Endothelial cell of umbilical vein (primary cell): ENCODE results near the gene SH3YL1. TPM values are rescaled to one million over a fixed set of nuclear protein-coding genes. Genes with fewer than 3 reads are reported as not detected.

Experiments used
- BruUV-seq: library from RNA; stranded (reverse); fragments of 400-500 nt; replicated peaks from 2 replicates; lab custom pipeline; 2021; lab: Mats Ljungman, UMichigan
- CTCF ChIA-PET: fragments of 300-600, 350-600 bp; sonication (Branson Sonifier 250); formaldehyde crosslinking; loops from one replicate; lab custom pipeline; 2021; ENCODE audit warnings: antibody characterized with exemption, inconsistent platforms; lab: Charles Lee
- POLR2A ChIA-PET: fragments of 300-600, 350-600 bp; sonication (Branson Sonifier 250); formaldehyde crosslinking; loops from one replicate; lab custom pipeline; 2021; ENCODE audit warnings: antibody characterized with exemption, inconsistent platforms; lab: Charles Lee
- DNase-seq: peaks from one replicate; pipeline ENCODE4 v3.0.0-alpha.2; 2011; ENCODE audit warnings: low read depth, low spot score
- FAIRE-seq: peaks from 2 replicates; lab custom pipeline; 2011; peaks lifted over from hg19 to GRCh38; lab: Jason Lieb, UNC
- H2AFZ ChIP-seq: 2 replicates; pipeline ENCODE4 v1.6.0; 2012; ENCODE audit warnings: low read depth, low read length, control low read depth, inconsistent platforms
- H3K27ac ChIP-seq: 2 replicates; pipeline ENCODE4 v1.5.1; 2011; ENCODE audit warnings: low read depth, mild to moderate bottlenecking, control low read depth, low read length, moderate library complexity; ENCODE audit not compliant: insufficient read depth
- H3K27me3 ChIP-seq, 2 experiments: 2 replicates each; pipeline versions ENCODE4 v1.6.0 to v1.6.1; 2011; ENCODE audit warnings: low read length in 2 of 2, mixed read lengths in 1 of 2; ENCODE audit not compliant: control insufficient read depth in 2 of 2, insufficient read depth in 2 of 2
- H3K36me3 ChIP-seq, 2 experiments: 2 replicates in 1 of 2; 3 replicates in 1 of 2; pipeline ENCODE4 v1.5.1; 2011; ENCODE audit warnings: low read length in 2 of 2, mild to moderate bottlenecking in 1 of 2, moderate library complexity in 1 of 2; ENCODE audit not compliant: control insufficient read depth in 2 of 2, insufficient read depth in 2 of 2; ENCODE audit errors: extremely low read depth in 1 of 2
- H3K4me1 ChIP-seq: 3 replicates; pipeline ENCODE4 v1.5.1; 2011; ENCODE audit warnings: mild to moderate bottlenecking, low read length; ENCODE audit not compliant: control insufficient read depth, insufficient read depth; ENCODE audit errors: extremely low read depth
- H3K4me2 ChIP-seq: 2 replicates; pipeline ENCODE4 v1.6.1; 2011; ENCODE audit warnings: low read length, control low read depth, mixed read lengths; ENCODE audit not compliant: insufficient read depth
- H3K4me3 ChIP-seq, 3 experiments: fragments of 200-600 bp in 1 of 3; sonication (generic), shearing (Covaris generic) in 1 of 3; replicated peaks in 1 of 3; 2 replicates each; pipeline ENCODE4 v1.5.1; 2011 to 2016; ENCODE audit warnings: control low read depth in 3 of 3, low read length in 3 of 3, mild to moderate bottlenecking in 2 of 3, inconsistent platforms in 1 of 3, low read depth in 1 of 3, moderate library complexity in 1 of 3; ENCODE audit not compliant: insufficient read depth in 1 of 3
- H3K79me2 ChIP-seq: 2 replicates; pipeline ENCODE4 v1.6.0; 2012; ENCODE audit warnings: low read length, inconsistent platforms; ENCODE audit not compliant: control insufficient read depth, insufficient read depth
- H3K9ac ChIP-seq: replicated peaks from 2 replicates; pipeline ENCODE3; 2011; ENCODE audit warnings: low read length, control low read depth; ENCODE audit not compliant: insufficient read depth; ENCODE audit errors: extremely low read depth
- H3K9me1 ChIP-seq: replicated peaks from 3 replicates; pipeline ENCODE4 v1.6.0; 2011; ENCODE audit warnings: mild to moderate bottlenecking, low read length; ENCODE audit not compliant: control insufficient read depth, insufficient read depth; ENCODE audit errors: extremely low read depth
- H3K9me3 ChIP-seq: replicated peaks from 2 replicates; pipeline ENCODE4 v1.5.1; 2012; ENCODE audit warnings: low read length, inconsistent platforms; ENCODE audit not compliant: control insufficient read depth, insufficient read depth
- H4K20me1 ChIP-seq: replicated peaks from 2 replicates; pipeline ENCODE3; 2011; ENCODE audit warnings: mild to moderate bottlenecking, low read length; ENCODE audit not compliant: control insufficient read depth, insufficient read depth; ENCODE audit errors: extremely low read depth
- CTCF ChIP-seq, 2 donors: IDR thresholded peaks; 1 replicate in 1 of 2; 2 replicates in 1 of 2; pipeline ENCODE4 v1.5.1; 2011; ENCODE audit warnings: low read length in 2 of 2, mild to moderate bottlenecking in 2 of 2, moderate library complexity in 2 of 2, control low read depth in 1 of 2, inconsistent platforms in 1 of 2, low read depth in 1 of 2; ENCODE audit not compliant: insufficient read depth in 1 of 2; ENCODE audit errors: extremely low read depth in 1 of 2
- EZH2 ChIP-seq: IDR thresholded peaks from 2 replicates; pipeline ENCODE4 v1.6.1; 2012; ENCODE audit warnings: borderline replicate concordance, low read depth, mild to moderate bottlenecking, moderate library complexity, low read length, inconsistent platforms; ENCODE audit not compliant: severe bottlenecking
- FOS ChIP-seq: IDR thresholded peaks from 2 replicates; pipeline ENCODE4 v1.6.1; 2011; ENCODE audit warnings: mild to moderate bottlenecking, low read length, moderate library complexity, borderline replicate concordance; ENCODE audit not compliant: insufficient read depth
- GATA2 ChIP-seq: IDR thresholded peaks from 2 replicates; pipeline ENCODE4 v1.7.0; 2011; ENCODE audit warnings: low read depth, mild to moderate bottlenecking, moderate library complexity, mixed read lengths, low read length; ENCODE audit not compliant: insufficient read length, insufficient read depth
- JUN ChIP-seq: IDR thresholded peaks from 2 replicates; pipeline ENCODE4 v1.6.1; 2011; ENCODE audit warnings: borderline replicate concordance, low read depth; ENCODE audit not compliant: insufficient read length, insufficient read depth
- MAX ChIP-seq: IDR thresholded peaks from 2 replicates; pipeline ENCODE4 v1.6.1; 2011; ENCODE audit not compliant: insufficient read depth, insufficient read length
- MYC ChIP-seq: IDR thresholded peaks from one replicate; pipeline ENCODE4 v1.6.1; 2011; ENCODE audit warnings: mild to moderate bottlenecking, low read depth, low read length
- POLR2A ChIP-seq: IDR thresholded peaks from 2 replicates; pipeline ENCODE4 v1.6.1; 2012; ENCODE audit warnings: low read depth, mild to moderate bottlenecking, control low read depth, low read length
- POLR2AphosphoS5 ChIP-seq: IDR thresholded peaks from 2 replicates; pipeline ENCODE4 v1.6.1; 2012; ENCODE audit warnings: low read depth, mild to moderate bottlenecking, control low read depth, low read length, moderate library complexity; ENCODE audit not compliant: insufficient read depth
- dilution Hi-C: fragments of 300-500 bp; cut with MboI; formaldehyde crosslinking; loops from one replicate; pipeline ENCODE4 v1.15.0; 2019; ENCODE audit warnings: low sequenced_read_pairs; ENCODE audit not compliant: extremely low pct_ligation_motif_present
- intact Hi-C: fragments of 100-400 bp; cut with micrococcal nuclease; formaldehyde crosslinking; loops from one replicate; pipeline ENCODE4 v1.10.0; 2022
- polyA plus RNA-seq, 4 experiments: library from polyadenylated mRNA; depleted of rRNA in 3 of 4; stranded (reverse) in 3 of 4; unstranded in 1 of 4; fragments of >200 nt; gene quantifications; 2 replicates each; pipeline versions ENCODE4 v1.2.1 to v1.2.3, GENCODE V29; 2011 to 2012; ENCODE audit warnings: missing spikeins in 1 of 4
- total RNA-seq: library from RNA; stranded (reverse); gene quantifications from 2 replicates; pipeline ENCODE4 v1.2.3, GENCODE V29; 2021

SH3YL1 gene
- total and polyA plus RNA-seq, 2 donors (not counting 3 experiments of a cell fraction or from before 2014, with no cell fraction given), result 12.5 to 22.4 TPM

- ChIA-PET CTCF (no interaction called here), POLR2A (no interaction called here)
- FAIRE-seq (no peak), DNase-seq (no peak)
- dilution Hi-C loops (no loop called here), intact Hi-C loops (no loop called here)
- no TSS peak for BruUV-seq
- Histone ChIP-seq H2AFZ (no peak overlapping the region), H3K79me2 (no peaks in the 10 kb centered on the region), H3K4me1 (no peaks in the 10 kb centered on the region), H3K36me3 (no peaks in the 10 kb centered on the region), H3K27me3 (no peaks in the 10 kb centered on the region), H3K9ac (no peak overlapping the region), H3K4me3 (no peak overlapping the region), H3K4me2 (no peak overlapping the region), H4K20me1 (no peaks in the 10 kb centered on the region), H3K9me1 (no peaks in the 10 kb centered on the region), H3K27ac (no peak overlapping the region), H3K9me3 (no peaks in the 10 kb centered on the region)
- TF ChIP-seq EZH2 (no peak), MYC (no peak), FOS (no peak), GATA2 (no peak), MAX (no peak), POLR2A (no peak), CTCF (IDR thresholded peaks at IDR 0.05; ENCODE audit: extremely low read depth in 1 of 2, insufficient read depth in 1 of 2, low read depth in 1 of 2, low read length in 2 of 2) (no peak), POLR2AphosphoS5 (no peak), JUN (no peak)
Measured at GRCh38 chr2:201648-202433, 62.0 kb downstream of the SH3YL1 start.
